OCI-M2 (cell line): ENCODE measurements around the gene RNF20.
"Not testable (repeated sequence)": the region's sequence is repeated elsewhere in the genome, so short reads cannot be mapped to it uniquely, and the experiment has no call there.

ENCODE experiments used
- DNase-seq: peaks from one replicate; lab custom pipeline; 2025; ENCODE audit not compliant: unreplicated experiment; lab: John Stamatoyannopoulos, UW

The RNF20 gene

DNA sequence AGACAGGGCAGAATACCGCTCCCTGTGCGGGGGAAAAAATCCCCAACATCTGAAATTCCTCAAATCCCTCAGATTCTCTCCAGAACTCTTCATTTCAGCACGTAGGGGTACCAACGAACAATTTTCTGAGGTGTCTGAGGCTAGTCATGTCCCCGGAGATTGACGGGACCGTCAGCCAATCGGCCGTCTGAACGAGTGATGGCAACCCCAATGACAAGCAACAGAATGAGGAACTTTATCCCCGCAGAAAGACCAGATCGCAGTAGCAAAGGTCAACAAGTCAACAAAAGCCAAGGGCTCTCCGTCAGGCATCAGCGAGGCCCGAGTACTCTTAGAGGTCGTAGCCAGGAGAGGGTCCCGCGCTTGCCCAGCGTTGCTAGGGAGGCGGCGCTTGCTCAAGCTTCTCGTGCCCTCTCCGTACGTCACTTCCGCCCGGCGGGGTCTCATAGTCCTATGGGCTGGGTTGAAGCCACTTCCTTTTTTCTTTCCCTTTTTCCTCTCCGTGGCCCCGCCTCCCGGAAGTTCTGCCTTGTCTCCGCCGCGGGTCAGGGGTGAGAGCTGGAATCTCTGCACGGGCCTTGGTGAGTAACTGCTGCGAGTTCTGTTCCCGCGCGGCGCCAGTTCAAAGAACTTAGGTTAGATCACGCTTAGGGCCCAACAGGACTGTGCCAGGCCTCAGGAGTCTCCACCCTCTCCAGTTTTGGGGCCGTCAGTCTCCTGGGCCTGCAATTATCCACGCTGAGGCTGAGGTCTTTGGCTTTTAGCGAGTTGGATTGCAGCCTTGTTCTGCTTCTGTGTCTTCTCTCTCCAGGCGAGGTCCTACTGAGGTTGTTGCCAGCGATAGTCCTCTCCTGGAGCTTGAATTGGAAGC lies at the start of gene RNF20:
Gene RNF20 (plus strand): TSS at position 520 of the 871 bp plus-strand sequence. CDS start 1,571 bp downstream, outside the sequence.
- peak; percentile 78 for DNase-seq

DNA sequence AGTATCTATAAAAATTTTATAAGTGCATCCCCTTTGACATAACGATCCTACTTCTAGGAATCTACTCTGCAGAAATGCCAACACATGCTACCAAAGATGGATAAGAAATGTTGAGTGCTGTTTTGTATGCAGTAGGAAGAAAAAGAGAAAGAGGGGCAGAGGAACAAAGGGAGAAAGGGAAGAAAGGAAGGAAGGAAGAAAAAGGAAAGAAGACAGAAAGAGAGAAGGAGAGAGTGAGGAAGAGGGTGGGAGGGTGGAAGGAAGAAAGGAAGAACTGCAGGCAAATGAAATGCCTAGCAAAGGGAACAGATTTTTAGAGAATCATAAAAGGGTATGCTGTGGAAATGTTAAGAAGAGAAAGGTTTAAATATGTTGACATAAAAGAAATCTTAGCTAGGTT lies 49.6 kb upstream of the RNF20 start:
- DNase-seq: no peak

- DNase-seq: no peak
These were observed 47.5 kb upstream of the RNF20 start for GRCh38 chr9:101485924-101486692.

DNA sequence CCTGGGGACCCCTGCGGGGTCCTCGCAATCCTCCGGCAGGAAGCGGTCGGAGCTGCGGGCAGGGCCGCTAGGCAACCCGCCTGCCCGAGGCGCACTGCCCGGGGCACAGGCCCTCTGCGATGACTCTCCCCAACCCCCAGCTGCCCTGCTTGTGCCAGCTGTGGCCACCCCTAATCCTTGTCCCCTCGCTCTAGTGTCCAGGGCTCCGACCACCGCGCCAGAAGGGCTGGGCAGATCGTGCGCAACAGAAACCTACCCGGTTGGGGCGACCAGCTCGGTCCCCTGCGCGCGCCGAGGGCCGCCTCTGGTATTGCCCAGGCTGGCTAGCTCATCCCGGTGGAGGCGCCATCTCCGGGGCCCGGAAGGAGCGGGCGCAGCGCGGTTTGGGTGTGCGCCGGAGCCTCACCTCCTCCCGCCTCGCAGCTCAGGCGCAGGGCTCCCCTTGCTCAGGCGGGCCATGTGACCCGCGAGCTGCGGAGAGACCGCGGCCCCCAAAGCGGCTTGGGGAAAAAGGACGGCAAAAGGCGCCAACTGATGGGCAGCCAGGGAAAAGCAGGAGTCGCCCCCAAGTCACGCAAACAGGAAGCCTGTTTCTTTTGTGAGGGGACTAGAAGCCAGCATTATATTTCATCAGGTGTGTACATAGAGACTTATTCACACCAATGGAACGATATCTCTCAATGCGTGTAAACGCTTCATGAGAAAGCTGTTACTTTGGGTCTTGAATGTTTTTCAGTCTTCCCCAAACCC lies 46.8 kb upstream of the RNF20 start:
- DNase-seq: peak; percentile 41

DNA sequence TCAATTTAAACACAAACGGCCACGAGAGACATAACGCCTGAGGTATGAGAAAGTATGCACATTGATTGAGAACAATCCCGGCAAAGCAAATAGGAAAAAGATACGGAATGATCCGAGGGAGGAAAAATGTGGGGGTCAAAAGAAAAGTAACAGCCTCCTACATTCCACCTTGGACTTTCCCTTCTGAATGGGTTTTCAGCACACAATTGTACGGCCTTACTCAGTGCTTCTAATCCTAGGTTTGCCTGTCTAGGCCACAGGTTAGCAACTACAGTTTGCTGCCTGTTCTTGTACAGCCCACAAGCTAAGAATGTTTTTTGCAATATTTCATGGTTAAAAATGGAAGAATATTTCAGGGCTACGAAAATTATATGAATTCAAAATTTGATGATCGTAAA lies 46.2 kb upstream of the RNF20 start:
- no peak for DNase-seq

- DNase-seq: no peak
These were observed 37.8 kb upstream of the RNF20 start for GRCh38 chr9:101495810-101496209.

DNA sequence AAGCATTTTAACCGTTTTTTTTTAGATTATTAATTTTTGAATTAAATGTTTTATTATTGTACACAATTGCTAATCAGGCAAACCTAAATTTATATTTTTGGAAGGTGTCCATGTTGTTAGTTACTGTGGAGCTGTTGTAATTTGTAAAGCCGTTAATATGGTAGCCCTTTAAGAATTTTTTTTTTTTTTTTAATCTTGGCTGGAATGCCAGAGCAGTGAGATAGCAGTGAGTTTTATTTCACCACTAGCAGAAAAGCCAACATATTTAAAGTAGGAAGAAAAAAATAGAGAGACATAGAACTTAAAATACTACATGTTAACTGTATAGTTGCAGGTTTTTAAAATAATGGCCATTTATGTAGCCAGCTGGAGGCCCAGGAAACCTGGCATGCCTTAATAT lies 35.3 kb upstream of the RNF20 start:
- no peak for DNase-seq

GRCh38 chr9:101504188-101504587 lies 29.5 kb upstream of the RNF20 start:
- no peak for DNase-seq

- no peak for DNase-seq
These were observed 25.4 kb upstream of the RNF20 start for GRCh38 chr9:101508211-101508610.

- DNase-seq: no peak
These were observed 24.1 kb upstream of the RNF20 start for GRCh38 chr9:101509572-101509971.

- DNase-seq: no peak
These were observed 23.2 kb upstream of the RNF20 start for GRCh38 chr9:101510459-101510858.

- no peak for DNase-seq
These were observed 22.6 kb upstream of the RNF20 start for GRCh38 chr9:101511009-101511408.

- DNase-seq: no peak
These were observed 21.5 kb upstream of the RNF20 start for GRCh38 chr9:101512116-101512515.

DNA sequence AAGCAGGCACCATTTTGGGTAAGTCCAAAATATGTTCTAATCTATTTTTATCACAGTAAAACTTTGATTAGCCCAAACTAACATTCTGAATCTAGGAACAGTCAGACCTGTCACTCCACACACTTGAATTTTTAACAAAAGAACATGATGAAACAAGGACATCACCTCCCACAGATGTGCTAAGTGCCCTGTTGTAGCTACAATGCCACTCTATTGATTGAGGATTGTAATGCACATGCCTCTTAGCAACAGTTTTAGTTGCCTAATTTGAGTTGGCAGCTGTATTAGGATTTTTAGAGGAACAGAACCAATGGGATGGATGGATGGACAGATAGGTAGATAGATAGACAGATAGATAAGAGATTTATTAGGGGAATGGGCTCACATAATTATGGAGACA lies 20.3 kb upstream of the RNF20 start:
- DNase-seq: no peak

GRCh38 chr9:101514071-101514470 lies 19.6 kb upstream of the RNF20 start:
- DNase-seq: no peak

DNA sequence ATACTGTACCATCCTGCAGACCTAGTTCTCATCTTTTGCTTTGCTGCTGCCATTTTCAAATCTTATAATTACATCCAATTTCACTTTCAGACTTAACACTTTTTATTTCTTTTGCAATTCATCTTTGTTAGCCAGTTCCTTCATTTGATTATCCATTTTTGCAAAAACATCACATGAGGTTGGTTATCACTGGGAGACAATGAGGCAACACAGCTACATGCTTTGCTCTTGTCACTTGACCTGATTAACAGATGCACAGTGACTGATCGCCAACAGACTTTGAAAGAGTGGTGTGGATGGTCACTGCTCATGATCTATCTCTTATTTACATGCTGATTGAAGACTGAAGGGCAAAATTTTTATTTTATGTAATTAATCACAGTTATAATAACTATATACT lies 17.0 kb upstream of the RNF20 start:
- no peak for DNase-seq

- not testable (repeated sequence) for DNase-seq
These were observed 15.2 kb upstream of the RNF20 start for GRCh38 chr9:101518489-101518888.

- DNase-seq: no peak
These were observed 9.3 kb upstream of the RNF20 start for GRCh38 chr9:101524371-101524770.

GRCh38 chr9:101527066-101527465 lies 6.6 kb upstream of the RNF20 start:
- no peak for DNase-seq

DNA sequence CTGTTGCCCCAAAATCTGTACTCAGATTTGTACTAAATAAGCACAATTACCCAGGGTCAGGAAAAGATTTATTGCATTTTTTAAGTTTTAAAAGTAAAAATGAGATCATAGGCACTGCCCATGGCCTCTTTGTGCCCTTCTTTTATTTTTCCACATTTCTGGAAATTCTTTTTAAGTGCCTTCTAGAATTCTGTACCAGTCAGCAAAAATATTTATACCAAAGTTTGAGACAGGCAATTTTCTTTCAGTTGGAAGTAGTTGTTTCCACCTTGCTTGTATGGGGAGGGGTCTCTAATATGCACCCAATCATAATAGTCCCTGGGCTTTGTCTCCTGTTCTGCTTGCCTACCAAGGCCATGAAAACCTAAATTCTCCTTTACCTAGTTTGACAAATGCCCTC lies 5.6 kb upstream of the RNF20 start:
- DNase-seq: no peak

- DNase-seq: peak; percentile 60
These were observed 3.5 kb upstream of the RNF20 start for GRCh38 chr9:101530076-101530711.
